D721Med (cell line): Measurements from ENCODE around the gene FBN1.

ENCODE experiments used
- DNase-seq: peaks from one replicate; pipeline ENCODE4 v3.0.0; 2011; ENCODE audit warnings: low spot score; ENCODE audit not compliant: insufficient read length
- FAIRE-seq: peaks from 2 replicates; lab custom pipeline; 2011; peaks lifted over from hg19 to GRCh38; lab: Jason Lieb, UNC
- TF ChIP-seq, protein P1 (sequence below): IDR thresholded peaks from 2 replicates; pipeline ENCODE4 v1.5.1; 2012; ENCODE audit warnings: mild to moderate bottlenecking, control low read depth; ENCODE audit not compliant: insufficient read depth; ENCODE audit errors: missing control alignments

FBN1 gene

DNA sequence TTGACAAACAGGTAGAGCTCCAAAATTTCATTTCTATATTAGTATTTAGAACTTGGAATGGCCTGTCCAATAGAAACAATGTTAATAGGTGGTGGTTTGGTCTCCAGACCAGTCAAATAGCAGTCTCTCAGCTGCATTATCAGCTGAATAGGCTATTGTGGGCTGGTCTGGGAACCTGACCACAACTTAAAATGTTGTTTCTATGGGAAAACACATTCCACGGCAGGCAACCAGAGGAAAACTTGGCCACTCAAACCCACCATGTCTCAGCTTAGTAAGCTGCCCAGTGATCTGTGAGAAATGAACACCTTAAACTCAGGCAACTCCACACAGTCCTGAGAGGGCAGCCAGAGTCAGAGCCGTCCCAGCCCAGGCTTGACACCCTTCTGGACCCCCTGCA lies 20.4 kb downstream of the FBN1 start:
- FAIRE-seq, result no peak
- TF ChIP-seq, protein P1, sequence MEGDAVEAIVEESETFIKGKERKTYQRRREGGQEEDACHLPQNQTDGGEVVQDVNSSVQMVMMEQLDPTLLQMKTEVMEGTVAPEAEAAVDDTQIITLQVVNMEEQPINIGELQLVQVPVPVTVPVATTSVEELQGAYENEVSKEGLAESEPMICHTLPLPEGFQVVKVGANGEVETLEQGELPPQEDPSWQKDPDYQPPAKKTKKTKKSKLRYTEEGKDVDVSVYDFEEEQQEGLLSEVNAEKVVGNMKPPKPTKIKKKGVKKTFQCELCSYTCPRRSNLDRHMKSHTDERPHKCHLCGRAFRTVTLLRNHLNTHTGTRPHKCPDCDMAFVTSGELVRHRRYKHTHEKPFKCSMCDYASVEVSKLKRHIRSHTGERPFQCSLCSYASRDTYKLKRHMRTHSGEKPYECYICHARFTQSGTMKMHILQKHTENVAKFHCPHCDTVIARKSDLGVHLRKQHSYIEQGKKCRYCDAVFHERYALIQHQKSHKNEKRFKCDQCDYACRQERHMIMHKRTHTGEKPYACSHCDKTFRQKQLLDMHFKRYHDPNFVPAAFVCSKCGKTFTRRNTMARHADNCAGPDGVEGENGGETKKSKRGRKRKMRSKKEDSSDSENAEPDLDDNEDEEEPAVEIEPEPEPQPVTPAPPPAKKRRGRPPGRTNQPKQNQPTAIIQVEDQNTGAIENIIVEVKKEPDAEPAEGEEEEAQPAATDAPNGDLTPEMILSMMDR, result no peak
- no peak for DNase-seq

DNA sequence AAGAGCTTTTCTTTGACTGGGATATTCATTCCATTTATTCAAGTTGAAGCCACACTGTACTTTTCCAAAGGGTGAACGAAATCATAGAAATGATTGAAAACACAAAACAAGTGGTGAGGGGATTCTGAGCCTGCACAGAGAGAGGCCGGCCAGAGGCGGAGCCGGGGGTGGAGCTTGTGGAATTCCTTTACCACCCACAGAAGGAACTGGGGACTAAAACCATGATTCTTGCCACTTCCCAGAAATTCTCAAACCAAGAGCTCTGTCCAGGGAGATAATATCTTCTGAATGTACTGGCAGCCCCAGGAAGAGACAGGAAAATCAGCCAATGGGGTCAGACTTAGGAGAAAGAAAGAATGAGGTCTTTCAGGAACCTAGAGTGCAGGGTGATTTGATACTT lies 20.8 kb downstream of the FBN1 start:
- no peak for FAIRE-seq
- TF ChIP-seq, protein P1, result no peak
- no peak for DNase-seq

DNA sequence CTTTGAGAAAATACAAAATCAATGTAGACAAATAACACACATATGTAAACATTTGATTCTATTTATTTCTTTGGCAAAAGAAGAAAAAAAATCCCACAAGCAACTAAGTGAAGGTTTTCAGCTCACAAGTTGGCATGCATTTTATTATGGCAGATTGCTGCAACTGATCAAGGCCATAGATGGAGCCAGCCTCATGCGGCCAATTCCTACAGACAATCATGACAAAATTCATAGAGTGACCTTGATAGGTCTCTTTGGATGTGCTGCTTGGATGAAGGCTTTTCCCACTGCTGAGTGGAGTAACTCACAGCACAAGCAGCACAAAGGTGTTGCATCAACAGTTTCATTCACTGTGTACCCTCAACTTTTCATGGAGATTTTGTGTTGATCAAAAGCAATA lies 22.1 kb downstream of the FBN1 start:
- DNase-seq (no peak), FAIRE-seq (no peak)
- TF ChIP-seq, protein P1, result no peak

DNA sequence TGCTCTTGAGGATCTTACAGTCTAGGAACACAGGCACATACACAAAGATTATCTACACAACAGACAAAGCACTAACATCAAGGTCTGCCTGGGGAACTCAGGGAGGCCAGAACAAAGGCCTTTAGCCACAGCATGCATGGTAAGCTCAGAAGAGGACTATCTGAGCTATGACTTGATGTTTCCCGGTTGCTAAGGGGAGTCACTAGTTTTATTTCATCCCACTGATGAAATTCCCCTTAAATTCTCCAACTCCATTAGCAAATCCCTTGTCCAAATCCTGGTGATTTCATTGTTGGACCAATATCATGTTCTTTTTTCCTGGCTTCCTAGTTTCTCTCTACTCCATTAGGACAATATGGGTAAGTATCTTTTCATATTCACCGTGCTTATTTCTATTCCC lies 23.3 kb downstream of the FBN1 start:
- TF ChIP-seq, protein P1, result no peak
- DNase-seq (no peak), FAIRE-seq (no peak)

DNA sequence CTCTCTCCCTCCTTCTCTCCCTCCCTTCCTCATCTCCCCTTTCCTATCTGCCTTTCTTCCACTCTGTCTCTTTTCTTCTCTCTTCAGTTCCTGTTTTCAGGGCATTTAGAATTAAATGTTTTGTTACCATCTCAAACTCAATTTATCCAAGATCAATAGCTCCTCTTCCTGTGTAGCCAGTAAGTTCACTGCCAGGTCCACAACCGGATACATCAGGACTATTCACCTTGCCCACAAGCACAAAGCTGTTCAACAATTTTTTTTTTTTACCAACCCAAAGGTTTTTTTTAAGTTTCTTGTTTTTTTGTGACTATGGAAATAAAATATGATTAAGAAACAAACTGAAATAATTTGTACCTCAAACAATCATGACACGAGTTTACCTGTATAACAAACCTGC lies 26.1 kb downstream of the FBN1 start:
- FAIRE-seq (no peak), DNase-seq (no peak)
- TF ChIP-seq, protein P1, result no peak

DNA sequence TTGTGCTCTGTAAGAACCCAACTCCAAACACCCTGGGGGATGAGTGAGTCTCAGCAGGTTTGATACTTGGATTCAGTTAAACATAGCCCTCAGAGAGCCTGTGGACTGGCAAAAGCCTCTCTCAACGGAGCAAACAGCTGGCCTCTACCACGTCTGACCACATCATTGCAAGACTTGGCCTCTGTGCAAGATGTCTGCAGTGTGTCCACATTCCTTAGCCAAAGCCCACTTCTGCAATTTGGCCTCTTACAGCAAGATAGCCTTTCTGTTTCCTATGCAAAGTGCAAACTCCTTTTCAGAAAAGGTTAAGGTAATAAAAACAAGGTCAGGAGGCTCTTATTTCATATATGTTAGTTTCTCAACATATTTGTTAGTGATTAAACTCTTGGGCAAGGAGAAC lies 27.9 kb downstream of the FBN1 start:
- FAIRE-seq (no peak), DNase-seq (no peak)
- TF ChIP-seq, protein P1, result no peak

DNA sequence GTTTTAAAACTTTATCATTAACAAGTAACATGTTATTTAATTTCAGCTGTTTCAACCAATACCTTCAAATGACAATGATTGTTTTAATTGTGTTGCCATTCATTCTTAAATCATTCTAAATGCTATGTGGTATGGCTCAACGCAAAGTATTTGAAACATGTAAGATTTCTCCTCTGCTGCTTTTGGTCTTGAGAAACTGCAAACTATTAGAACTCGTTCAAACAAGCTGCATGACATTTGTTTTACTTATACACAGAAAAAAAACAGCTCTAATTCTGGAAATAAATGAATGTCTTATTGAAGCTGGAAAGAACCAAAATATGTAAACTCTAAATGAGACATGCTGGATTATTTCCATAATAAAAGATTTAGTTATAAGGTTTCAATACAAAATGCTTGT lies 29.3 kb downstream of the FBN1 start:
- FAIRE-seq, result no peak
- TF ChIP-seq, protein P1, result no peak
- no peak for DNase-seq
